GM10847 (cell line): ENCODE data around the gene TRIM17.

ENCODE experiments used
- POLR2A ChIP-seq: IDR thresholded peaks from 2 replicates; pipeline ENCODE4 v1.6.1; 2011; ENCODE audit not compliant: insufficient read length; ENCODE audit errors: extremely low read depth

TRIM17 gene

GRCh38 chr1:228358039-228358763 lies 58.5 kb downstream of the TRIM17 start:
- no peak for TF ChIP-seq POLR2A
